IgD-negative memory B cell (primary cell): ENCODE results near the gene PPARG. TPM values are rescaled to one million over a fixed set of nuclear protein-coding genes. Genes with fewer than 3 reads are reported as not detected.
A peak's percentile ranks its signal among the peaks of the same experiment; 100 is the strongest.

Experiments used
- H3K27ac Mint-ChIP-seq, 3 donors: one replicate each; pipeline ENCODE4 v1.8.0; 2020 to 2022; ENCODE audit warnings: mild to moderate bottlenecking in 3 of 3, mixed read lengths in 3 of 3, moderate library complexity in 1 of 3
- H3K27me3 Mint-ChIP-seq: one replicate; pipeline ENCODE4 v1.8.0; 2021; ENCODE audit warnings: mixed read lengths
- H3K36me3 Mint-ChIP-seq: one replicate; pipeline ENCODE4 v1.8.0; 2020; ENCODE audit warnings: mild to moderate bottlenecking, mixed read lengths
- H3K4me1 Mint-ChIP-seq, 3 donors: one replicate each; pipeline ENCODE4 v1.8.0; 2020 to 2022; ENCODE audit warnings: mixed read lengths in 3 of 3, mild to moderate bottlenecking in 1 of 3
- H3K4me3 Mint-ChIP-seq, 4 donors: one replicate each; pipeline ENCODE4 v1.8.0; 2020 to 2022; ENCODE audit warnings: mild to moderate bottlenecking in 4 of 4, mixed read lengths in 4 of 4, moderate library complexity in 3 of 4
- H3K9me3 Mint-ChIP-seq, 3 donors: one replicate each; pipeline ENCODE4 v1.8.0; 2020 to 2021; ENCODE audit warnings: mixed read lengths in 3 of 3, mild to moderate bottlenecking in 1 of 3
- polyA plus RNA-seq: library from polyadenylated mRNA; unstranded; fragments of 300-500 nt; fragmentation: Illumina TruSeq; gene quantifications from one replicate; pipeline ENCODE4 v1.2.3, GENCODE V29; 2021

The PPARG gene
- polyA plus RNA-seq, 1 donor from 2014 or later: not detected

- Mint-ChIP-seq H3K9me3 (no peaks in the 10 kb centered on the region), H3K4me3 (no peak overlapping the region), H3K27ac (no peak overlapping the region), H3K4me1 (peaks cover 0 to 2% (median 0%) of the 10 kb centered on the region in 3 donors), H3K36me3 (no peaks in the 10 kb centered on the region), H3K27me3 (no peaks in the 10 kb centered on the region)
These were observed 50.0 kb downstream of the PPARG start for GRCh38 chr3:12338595-12339546.

- Mint-ChIP-seq H3K27me3 (no peaks in the 10 kb centered on the region), H3K36me3 (no peaks in the 10 kb centered on the region), H3K27ac (no peak overlapping the region), H3K4me1 (peaks cover 0 to 2% (median 0%) of the 10 kb centered on the region in 3 donors), H3K4me3 (no peak overlapping the region), H3K9me3 (no peaks in the 10 kb centered on the region)
These were observed 51.0 kb downstream of the PPARG start for GRCh38 chr3:12339701-12340480.

GRCh38 chr3:12340506-12340905, 51.6 kb downstream of the PPARG start:
- Mint-ChIP-seq H3K4me1 (peaks cover 0 to 2% (median 0%) of the 10 kb centered on the region in 3 donors), H3K27me3 (no peaks in the 10 kb centered on the region), H3K27ac (no peak overlapping the region), H3K9me3 (no peaks in the 10 kb centered on the region), H3K4me3 (no peak overlapping the region), H3K36me3 (no peaks in the 10 kb centered on the region)

- no peak overlapping the region for H3K4me3 Mint-ChIP-seq
- H3K4me1 Mint-ChIP-seq: peaks cover 0 to 2% (median 0%) of the 10 kb centered on the region in 3 donors
- no peak overlapping the region for H3K27ac Mint-ChIP-seq
- H3K36me3 Mint-ChIP-seq: no peaks in the 10 kb centered on the region
- H3K27me3 Mint-ChIP-seq: no peaks in the 10 kb centered on the region
- no peaks in the 10 kb centered on the region for H3K9me3 Mint-ChIP-seq
These were observed 53.3 kb downstream of the PPARG start for GRCh38 chr3:12342151-12342550.

GRCh38 chr3:12343047-12343501, 54.2 kb downstream of the PPARG start:
- H3K4me3 Mint-ChIP-seq: no peak overlapping the region
- no peak overlapping the region for H3K27ac Mint-ChIP-seq
- peaks cover 0 to 2% (median 0%) of the 10 kb centered on the region in 3 donors for H3K4me1 Mint-ChIP-seq
- H3K27me3 Mint-ChIP-seq: peaks cover 4% of the 10 kb centered on the region
- no peaks in the 10 kb centered on the region for H3K9me3 Mint-ChIP-seq
- H3K36me3 Mint-ChIP-seq: no peaks in the 10 kb centered on the region

- Mint-ChIP-seq H3K4me3 (no peak overlapping the region), H3K4me1 (peaks cover 0 to 2% (median 0%) of the 10 kb centered on the region in 3 donors), H3K9me3 (no peaks in the 10 kb centered on the region), H3K27me3 (peaks cover 9% of the 10 kb centered on the region), H3K27ac (no peak overlapping the region), H3K36me3 (no peaks in the 10 kb centered on the region)
These were observed 56.3 kb downstream of the PPARG start for GRCh38 chr3:12345141-12345561.

GRCh38 chr3:12345584-12346494, 57.0 kb downstream of the PPARG start:
- H3K27ac Mint-ChIP-seq: no peak overlapping the region
- peaks cover 0 to 2% (median 0%) of the 10 kb centered on the region in 3 donors for H3K4me1 Mint-ChIP-seq
- H3K36me3 Mint-ChIP-seq: no peaks in the 10 kb centered on the region
- no peak overlapping the region for H3K4me3 Mint-ChIP-seq
- peaks cover 9% of the 10 kb centered on the region for H3K27me3 Mint-ChIP-seq
- no peaks in the 10 kb centered on the region for H3K9me3 Mint-ChIP-seq

GRCh38 chr3:12347301-12347700, 58.4 kb downstream of the PPARG start:
- no peak overlapping the region for H3K27ac Mint-ChIP-seq
- H3K4me3 Mint-ChIP-seq: no peak overlapping the region
- peaks cover 9% of the 10 kb centered on the region for H3K27me3 Mint-ChIP-seq
- H3K9me3 Mint-ChIP-seq: no peaks in the 10 kb centered on the region
- H3K36me3 Mint-ChIP-seq: no peaks in the 10 kb centered on the region
- peaks cover 0 to 2% (median 0%) of the 10 kb centered on the region in 3 donors for H3K4me1 Mint-ChIP-seq

GRCh38 chr3:12349895-12350811, 61.3 kb downstream of the PPARG start:
- H3K4me1 Mint-ChIP-seq: no peaks in the 10 kb centered on the region
- H3K27me3 Mint-ChIP-seq: peaks cover 9% of the 10 kb centered on the region

GRCh38 chr3:12351145-12351544, 62.3 kb downstream of the PPARG start:
- peaks cover 9% of the 10 kb centered on the region for H3K27me3 Mint-ChIP-seq
- H3K4me3 Mint-ChIP-seq: no peak overlapping the region
- no peaks in the 10 kb centered on the region for H3K36me3 Mint-ChIP-seq
- H3K4me1 Mint-ChIP-seq: no peaks in the 10 kb centered on the region
- no peaks in the 10 kb centered on the region for H3K9me3 Mint-ChIP-seq
- no peak overlapping the region for H3K27ac Mint-ChIP-seq

More at GRCh38 chr3:12349895-12350811, 61.3 kb downstream of the PPARG start:
- Mint-ChIP-seq H3K36me3 (no peaks in the 10 kb centered on the region), H3K4me3 (no peak overlapping the region), H3K9me3 (no peaks in the 10 kb centered on the region), H3K27ac (peak overlapping the region in 1 of 3 donors; percentile 39)

GRCh38 chr3:12352253-12352652, 63.4 kb downstream of the PPARG start:
- H3K9me3 Mint-ChIP-seq: no peaks in the 10 kb centered on the region
- peaks cover 9% of the 10 kb centered on the region for H3K27me3 Mint-ChIP-seq
- H3K36me3 Mint-ChIP-seq: no peaks in the 10 kb centered on the region
- H3K27ac Mint-ChIP-seq: no peak overlapping the region
- H3K4me1 Mint-ChIP-seq: no peaks in the 10 kb centered on the region
- no peak overlapping the region for H3K4me3 Mint-ChIP-seq

- H3K36me3 Mint-ChIP-seq: no peaks in the 10 kb centered on the region
- no peaks in the 10 kb centered on the region for H3K4me1 Mint-ChIP-seq
- H3K27ac Mint-ChIP-seq: no peak overlapping the region
- no peaks in the 10 kb centered on the region for H3K9me3 Mint-ChIP-seq
- peaks cover 5% of the 10 kb centered on the region for H3K27me3 Mint-ChIP-seq
- H3K4me3 Mint-ChIP-seq: no peak overlapping the region
These were observed 63.9 kb downstream of the PPARG start for GRCh38 chr3:12352755-12353154.

GRCh38 chr3:12353796-12354525, 65.1 kb downstream of the PPARG start:
- Mint-ChIP-seq H3K27ac (no peak overlapping the region), H3K36me3 (no peaks in the 10 kb centered on the region)

More at GRCh38 chr3:12353796-12354525, 65.1 kb downstream of the PPARG start:
- no peaks in the 10 kb centered on the region for H3K4me1 Mint-ChIP-seq
- H3K9me3 Mint-ChIP-seq: no peaks in the 10 kb centered on the region
- no peaks in the 10 kb centered on the region for H3K27me3 Mint-ChIP-seq
- H3K4me3 Mint-ChIP-seq: no peak overlapping the region
